IMR-90 (cell line): Measurements from ENCODE around the gene DNAH9. TPM values are rescaled to one million over a fixed set of nuclear protein-coding genes. Genes with fewer than 3 reads are reported as not detected.

ENCODE experiments used
- ATAC-seq: fragments of 200-7000 bp; cut with Tn5 transposase; 2 replicates; pipeline ENCODE4 v1.9.1; 2020; ENCODE audit warnings: low read depth, mild to moderate bottlenecking, moderate library complexity
- BruUV-seq: library from RNA; stranded (reverse); fragments of 400-500 nt; replicated peaks from 2 replicates; lab custom pipeline; 2021; lab: Mats Ljungman, UMichigan
- CTCF ChIA-PET: fragments of 300-600 bp; formaldehyde crosslinking; extraction: SDS; loops from one replicate; lab custom pipeline; 2021; ENCODE audit warnings: antibody characterized with exemption; lab: Yijun Ruan, JAX
- POLR2A ChIA-PET: fragments of 300-600 bp; sonication (Branson Sonifier 250); formaldehyde crosslinking; loops from one replicate; lab custom pipeline; 2022; ENCODE audit warnings: antibody characterized with exemption; ENCODE audit not compliant: unreplicated experiment; lab: Charles Lee
- DNase-seq: peaks from one replicate; pipeline ENCODE4 v3.0.0; 2013
- H2AFZ ChIP-seq: replicated peaks from 2 replicates; pipeline ENCODE3; 2013; ENCODE audit warnings: low read length, mild to moderate bottlenecking; ENCODE audit not compliant: poor library complexity
- H2AK5ac ChIP-seq: 2 replicates; pipeline ENCODE4 v1.6.1; 2013; ENCODE audit warnings: low read depth, low read length, inconsistent platforms
- H2AK9ac ChIP-seq: replicated peaks from 2 replicates; pipeline ENCODE3; 2013; ENCODE audit warnings: mild to moderate bottlenecking, low read depth, low read length, moderate library complexity; ENCODE audit not compliant: poor library complexity
- H2BK120ac ChIP-seq: 2 replicates; pipeline ENCODE4 v1.6.1; 2013; ENCODE audit warnings: low read depth, low read length, inconsistent platforms
- H2BK15ac ChIP-seq: 3 replicates; pipeline ENCODE4 v1.6.1; 2013; ENCODE audit warnings: low read depth, low read length, inconsistent platforms
- H2BK20ac ChIP-seq: 2 replicates; pipeline ENCODE4 v1.6.1; 2013; ENCODE audit warnings: low read depth, mild to moderate bottlenecking, inconsistent platforms, low read length, moderate library complexity
- H2BK5ac ChIP-seq: 2 replicates; pipeline ENCODE4 v1.6.1; 2013; ENCODE audit warnings: mild to moderate bottlenecking, low read depth, low read length, inconsistent platforms; ENCODE audit not compliant: poor library complexity, severe bottlenecking
- H3K14ac ChIP-seq: replicated peaks from 2 replicates; pipeline ENCODE4 v1.6.1; 2013; ENCODE audit warnings: low read depth, low read length, inconsistent platforms
- H3K18ac ChIP-seq: 2 replicates; pipeline ENCODE4 v1.6.1; 2013; ENCODE audit warnings: low read depth, low read length, control low read depth
- H3K23ac ChIP-seq: 2 replicates; pipeline ENCODE4 v1.6.1; 2013; ENCODE audit warnings: low read depth, low read length, inconsistent platforms
- H3K27ac ChIP-seq: 2 replicates; pipeline ENCODE4 v1.5.1; 2013; ENCODE audit warnings: mild to moderate bottlenecking, control low read depth, low read length; ENCODE audit not compliant: insufficient read depth
- H3K27me3 ChIP-seq: 2 replicates; pipeline ENCODE4 v1.6.1; 2013; ENCODE audit warnings: low read length; ENCODE audit not compliant: control insufficient read depth, insufficient read depth
- H3K36me3 ChIP-seq: 2 replicates; pipeline ENCODE4 v1.6.1; 2013; ENCODE audit warnings: low read length, mixed read lengths; ENCODE audit not compliant: control insufficient read depth, insufficient read depth
- H3K4ac ChIP-seq: 2 replicates; pipeline ENCODE4 v1.6.1; 2013; ENCODE audit warnings: low read depth, low read length, inconsistent platforms
- H3K4me1 ChIP-seq: 2 replicates; pipeline ENCODE4 v1.6.1; 2013; ENCODE audit warnings: low read length, mixed read lengths; ENCODE audit not compliant: control insufficient read depth, insufficient read depth
- H3K4me2 ChIP-seq: 2 replicates; pipeline ENCODE4 v1.6.1; 2013; ENCODE audit warnings: low read depth, mild to moderate bottlenecking, control low read depth, low read length, moderate library complexity
- H3K4me3 ChIP-seq: 2 replicates; pipeline ENCODE4 v1.5.1; 2013; ENCODE audit warnings: low read depth, mild to moderate bottlenecking, control low read depth, low read length, moderate library complexity; ENCODE audit not compliant: insufficient read depth
- H3K56ac ChIP-seq: 2 replicates; pipeline ENCODE4 v1.6.1; 2013; ENCODE audit warnings: low read length, inconsistent platforms; ENCODE audit not compliant: insufficient read depth; ENCODE audit errors: extremely low read depth
- H3K79me1 ChIP-seq, 2 experiments: 2 replicates each; pipeline ENCODE4 v1.6.1; 2013; ENCODE audit warnings: low read length in 2 of 2, inconsistent platforms in 1 of 2, low read depth in 1 of 2
- H3K9ac ChIP-seq: 2 replicates; pipeline ENCODE4 v1.6.1; 2013; ENCODE audit warnings: low read depth, low read length, control low read depth
- H3K9me1 ChIP-seq: 2 replicates; pipeline ENCODE4 v1.6.1; 2013; ENCODE audit warnings: low read length, inconsistent platforms; ENCODE audit not compliant: insufficient read depth
- H3K9me3 ChIP-seq: 2 replicates; pipeline ENCODE4 v1.6.1; 2013; ENCODE audit warnings: low read length; ENCODE audit not compliant: control insufficient read depth, insufficient read depth
- H4K20me1 ChIP-seq: 2 replicates; pipeline ENCODE4 v1.6.1; 2013; ENCODE audit warnings: low read length, inconsistent platforms; ENCODE audit not compliant: insufficient read depth
- H4K5ac ChIP-seq: 2 replicates; pipeline ENCODE4 v1.6.1; 2013; ENCODE audit warnings: mild to moderate bottlenecking, low read depth, low read length, control low read depth
- H4K8ac ChIP-seq, 2 experiments: 2 replicates each; pipeline ENCODE4 v1.6.1; 2013; ENCODE audit warnings: low read depth in 2 of 2, low read length in 2 of 2, control low read depth in 1 of 2, inconsistent platforms in 1 of 2
- H4K91ac ChIP-seq: 2 replicates; pipeline ENCODE4 v1.6.1; 2013; ENCODE audit warnings: low read depth, low read length, inconsistent platforms; ENCODE audit not compliant: insufficient read depth
- CEBPB ChIP-seq: IDR thresholded peaks from 2 replicates; pipeline ENCODE4 v1.6.1; 2012; ENCODE audit warnings: low read depth, low read length, improper control_type of control experiment
- CHD1 ChIP-seq: IDR thresholded peaks from 2 replicates; pipeline ENCODE4 v1.6.1; 2012; ENCODE audit warnings: low read depth, low read length, improper control_type of control experiment
- MAZ ChIP-seq: IDR thresholded peaks from 2 replicates; pipeline ENCODE4 v1.6.1; 2012; ENCODE audit warnings: low read depth, mild to moderate bottlenecking, low read length, improper control_type of control experiment, moderate library complexity, borderline replicate concordance
- RCOR1 ChIP-seq: IDR thresholded peaks from 2 replicates; pipeline ENCODE4 v1.6.1; 2012; ENCODE audit warnings: mild to moderate bottlenecking, low read length, improper control_type of control experiment; ENCODE audit not compliant: insufficient replicate concordance
- WGBS, 2 experiments: methylation state at CpG; one replicate each; pipeline versions ENCODE4 v1.1.5 to v1.1.7; 2013; ENCODE audit warnings: missing lambda C conversion rate in 2 of 2; ENCODE audit not compliant: insufficient read length in 1 of 2; ENCODE audit errors: extremely low coverage in 2 of 2; 5-methylcytosine and 5-hydroxymethylcytosine counted together
- dilution Hi-C: fragments of 300-500 bp; cut with HindIII; formaldehyde crosslinking; loops from one replicate; pipeline ENCODE4 v1.14.3; 2018; ENCODE audit warnings: low sequenced_read_pairs; ENCODE audit not compliant: unreplicated experiment
- in situ Hi-C: fragments of 300-500 bp; cut with MboI; formaldehyde crosslinking; loops from 3 replicates; pipeline ENCODE4 v1.14.3; 2019; ENCODE audit warnings: low sequenced_read_pairs, inconsistent platforms, mixed read lengths
- intact Hi-C: fragments of 100-400 bp; cut with micrococcal nuclease; formaldehyde crosslinking; loops from 2 replicates; pipeline ENCODE4 v1.10.0; 2022
- polyA plus RNA-seq, 3 experiments: library from polyadenylated mRNA; depleted of rRNA; stranded (reverse); fragments of >200 nt; gene quantifications; 2 replicates each; pipeline ENCODE4 v1.2.3, GENCODE V29; 2012; ENCODE audit warnings: low replicate concordance in 1 of 3
- total RNA-seq: library from RNA; depleted of rRNA; stranded (reverse); fragments of >200 nt; gene quantifications from 2 replicates; pipeline ENCODE4 v1.2.3, GENCODE V29; 2012
- TF ChIP-seq, protein P1 (sequence below): fragments of 150-350 bp; IDR thresholded peaks from 2 replicates; pipeline ENCODE4 v1.6.1; 2016; ENCODE audit warnings: low read depth, mild to moderate bottlenecking, low read length, moderate library complexity, borderline replicate concordance
- TF ChIP-seq, protein P2 (sequence below): fragments of 150-350 bp; IDR thresholded peaks from 2 replicates; pipeline ENCODE4 v1.6.1; 2017; ENCODE audit warnings: mild to moderate bottlenecking, antibody characterized with exemption, low read length, low read depth
- TF ChIP-seq, protein P3 (sequence below): conservative IDR thresholded peaks from 2 replicates; pipeline ENCODE4 v1.5.1; 2012; ENCODE audit warnings: mild to moderate bottlenecking, low read depth, low read length, improper control_type of control experiment

DNAH9 gene
- total and polyA plus RNA-seq, 2 of the 4 experiments (the other 2 are of a cell fraction) = not detected

DNA sequence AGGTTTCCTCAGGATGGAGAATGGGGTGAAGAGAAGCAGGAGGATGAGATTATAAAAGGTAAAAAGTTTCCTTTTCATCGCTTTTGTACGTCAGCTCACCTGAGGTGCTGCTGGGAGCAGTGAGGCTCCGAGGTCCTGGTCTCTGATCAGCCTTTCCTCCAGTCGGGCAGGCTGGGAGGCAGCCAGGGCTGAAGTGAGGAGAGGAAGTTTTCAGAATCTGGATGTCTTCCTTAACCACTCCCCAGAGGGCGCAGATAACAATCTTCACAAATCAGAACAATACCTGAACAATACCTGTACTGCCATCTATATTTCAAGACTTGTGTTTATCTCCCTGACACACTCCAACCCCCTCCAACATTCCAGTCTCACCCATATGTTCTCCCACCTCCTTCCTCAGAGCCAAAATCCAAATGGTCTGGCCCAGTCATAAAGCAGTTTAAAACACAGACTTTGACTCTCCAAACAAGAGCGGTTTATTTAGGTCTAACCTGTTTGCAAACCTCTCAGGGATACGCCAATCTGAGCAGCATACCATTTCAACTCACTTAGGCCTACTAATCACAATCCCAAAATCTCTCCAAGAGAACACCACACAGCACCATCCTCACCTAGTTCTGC, 392.2 kb downstream of the DNAH9 start:
- Histone ChIP-seq H2AK5ac (no peak overlapping the region), H4K20me1 (no peaks in the 10 kb centered on the region), H3K4me2 (no peak overlapping the region), H2BK120ac (no peak overlapping the region), H2BK20ac (no peak overlapping the region), H4K91ac (no peak overlapping the region), H2BK5ac (no peak overlapping the region), H3K23ac (no peak overlapping the region), H3K27ac (no peak overlapping the region), H3K27me3 (no peaks in the 10 kb centered on the region), H4K8ac (no peak overlapping the region), H3K18ac (no peak overlapping the region), H4K5ac (no peak overlapping the region), H2BK15ac (no peak overlapping the region), H2AK9ac (no peak overlapping the region), H3K36me3 (peaks cover 20% of the 10 kb centered on the region), H3K9ac (no peak overlapping the region), H3K56ac (no peak overlapping the region), H2AFZ (no peak overlapping the region), H3K9me3 (no peaks in the 10 kb centered on the region), H3K9me1 (no peaks in the 10 kb centered on the region), H3K4me1 (no peaks in the 10 kb centered on the region), H3K79me1 (peaks cover 0 to 5% of the 10 kb centered on the region in 2 experiments; a peak in 1 of 4 replicates), H3K4me3 (no peak overlapping the region), H3K4ac (no peak overlapping the region), H3K14ac (no peak overlapping the region)
- intact Hi-C loops (loop anchor here (10.0 kb wide), 1 partner anchor 1266 kb away; no protein-coding TSS in a partner anchor), in situ Hi-C loops (loop anchor here (10.0 to 25.0 kb wide), 3 partner anchors 1014 to 1328 kb away; partner anchors contain the start of genes MYH3 and TMEM220), dilution Hi-C loops (no loop called here)
- no peak for ATAC-seq
- ChIA-PET CTCF (no interaction called here), POLR2A (no interaction called here)
- no peak for DNase-seq
- no TSS peak for BruUV-seq
- WGBS, 2 experiments = 79% methylated on average over 2 of the region's 7 CpGs; no CpG with 5 or more reads in 1 of the 2 experiments
- TF ChIP-seq CEBPB = no peak
- TF ChIP-seq MAZ = no peak
- TF ChIP-seq, protein P1, sequence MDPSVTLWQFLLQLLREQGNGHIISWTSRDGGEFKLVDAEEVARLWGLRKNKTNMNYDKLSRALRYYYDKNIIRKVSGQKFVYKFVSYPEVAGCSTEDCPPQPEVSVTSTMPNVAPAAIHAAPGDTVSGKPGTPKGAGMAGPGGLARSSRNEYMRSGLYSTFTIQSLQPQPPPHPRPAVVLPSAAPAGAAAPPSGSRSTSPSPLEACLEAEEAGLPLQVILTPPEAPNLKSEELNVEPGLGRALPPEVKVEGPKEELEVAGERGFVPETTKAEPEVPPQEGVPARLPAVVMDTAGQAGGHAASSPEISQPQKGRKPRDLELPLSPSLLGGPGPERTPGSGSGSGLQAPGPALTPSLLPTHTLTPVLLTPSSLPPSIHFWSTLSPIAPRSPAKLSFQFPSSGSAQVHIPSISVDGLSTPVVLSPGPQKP = no peak
- no peak for TF ChIP-seq CHD1
- TF ChIP-seq, protein P2, sequence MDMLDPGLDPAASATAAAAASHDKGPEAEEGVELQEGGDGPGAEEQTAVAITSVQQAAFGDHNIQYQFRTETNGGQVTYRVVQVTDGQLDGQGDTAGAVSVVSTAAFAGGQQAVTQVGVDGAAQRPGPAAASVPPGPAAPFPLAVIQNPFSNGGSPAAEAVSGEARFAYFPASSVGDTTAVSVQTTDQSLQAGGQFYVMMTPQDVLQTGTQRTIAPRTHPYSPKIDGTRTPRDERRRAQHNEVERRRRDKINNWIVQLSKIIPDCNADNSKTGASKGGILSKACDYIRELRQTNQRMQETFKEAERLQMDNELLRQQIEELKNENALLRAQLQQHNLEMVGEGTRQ = no peak
- TF ChIP-seq RCOR1 = no peak
- TF ChIP-seq, protein P3, sequence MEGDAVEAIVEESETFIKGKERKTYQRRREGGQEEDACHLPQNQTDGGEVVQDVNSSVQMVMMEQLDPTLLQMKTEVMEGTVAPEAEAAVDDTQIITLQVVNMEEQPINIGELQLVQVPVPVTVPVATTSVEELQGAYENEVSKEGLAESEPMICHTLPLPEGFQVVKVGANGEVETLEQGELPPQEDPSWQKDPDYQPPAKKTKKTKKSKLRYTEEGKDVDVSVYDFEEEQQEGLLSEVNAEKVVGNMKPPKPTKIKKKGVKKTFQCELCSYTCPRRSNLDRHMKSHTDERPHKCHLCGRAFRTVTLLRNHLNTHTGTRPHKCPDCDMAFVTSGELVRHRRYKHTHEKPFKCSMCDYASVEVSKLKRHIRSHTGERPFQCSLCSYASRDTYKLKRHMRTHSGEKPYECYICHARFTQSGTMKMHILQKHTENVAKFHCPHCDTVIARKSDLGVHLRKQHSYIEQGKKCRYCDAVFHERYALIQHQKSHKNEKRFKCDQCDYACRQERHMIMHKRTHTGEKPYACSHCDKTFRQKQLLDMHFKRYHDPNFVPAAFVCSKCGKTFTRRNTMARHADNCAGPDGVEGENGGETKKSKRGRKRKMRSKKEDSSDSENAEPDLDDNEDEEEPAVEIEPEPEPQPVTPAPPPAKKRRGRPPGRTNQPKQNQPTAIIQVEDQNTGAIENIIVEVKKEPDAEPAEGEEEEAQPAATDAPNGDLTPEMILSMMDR = no peak
